ENCODE results near the gene FUT8.

DNA sequence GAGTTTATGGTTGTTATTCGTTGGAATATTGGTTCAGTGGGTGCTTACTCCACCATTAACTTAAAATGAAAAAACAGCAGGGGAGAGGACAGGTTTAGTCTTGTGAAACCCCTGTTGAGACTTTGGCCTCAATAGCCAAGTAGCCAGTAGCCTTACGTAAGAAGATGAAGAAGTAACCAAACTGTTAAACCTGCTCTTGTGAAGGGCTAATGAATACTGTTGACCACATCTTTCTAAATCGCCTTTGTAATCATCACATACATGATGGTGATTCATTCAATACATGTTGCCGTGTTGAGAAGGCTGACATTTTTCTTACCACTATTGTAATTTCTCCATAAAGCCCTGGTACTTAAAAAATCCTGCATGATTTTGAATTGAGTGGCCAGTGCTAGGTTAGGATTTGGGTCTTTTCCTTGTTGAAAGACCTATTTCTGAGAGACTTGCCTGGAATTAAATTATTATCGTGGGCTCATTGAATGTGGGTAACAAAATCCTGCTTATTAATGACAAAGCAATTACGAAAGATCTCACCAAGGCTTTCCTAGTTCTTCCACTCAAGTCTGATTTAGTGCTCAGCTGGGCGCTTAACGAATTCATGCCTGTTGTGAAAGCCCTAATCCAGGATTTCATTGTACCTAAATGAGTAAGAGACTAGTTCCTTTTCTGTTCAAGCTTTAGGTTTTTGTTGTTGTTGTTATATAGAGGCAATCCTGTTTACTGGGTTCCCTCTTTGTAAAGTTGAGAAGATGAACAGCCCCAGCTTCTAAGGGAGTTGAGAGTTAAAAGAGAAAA lies 333.1 kb downstream of the FUT8 start:
- TF ChIP-seq, protein P1, sequence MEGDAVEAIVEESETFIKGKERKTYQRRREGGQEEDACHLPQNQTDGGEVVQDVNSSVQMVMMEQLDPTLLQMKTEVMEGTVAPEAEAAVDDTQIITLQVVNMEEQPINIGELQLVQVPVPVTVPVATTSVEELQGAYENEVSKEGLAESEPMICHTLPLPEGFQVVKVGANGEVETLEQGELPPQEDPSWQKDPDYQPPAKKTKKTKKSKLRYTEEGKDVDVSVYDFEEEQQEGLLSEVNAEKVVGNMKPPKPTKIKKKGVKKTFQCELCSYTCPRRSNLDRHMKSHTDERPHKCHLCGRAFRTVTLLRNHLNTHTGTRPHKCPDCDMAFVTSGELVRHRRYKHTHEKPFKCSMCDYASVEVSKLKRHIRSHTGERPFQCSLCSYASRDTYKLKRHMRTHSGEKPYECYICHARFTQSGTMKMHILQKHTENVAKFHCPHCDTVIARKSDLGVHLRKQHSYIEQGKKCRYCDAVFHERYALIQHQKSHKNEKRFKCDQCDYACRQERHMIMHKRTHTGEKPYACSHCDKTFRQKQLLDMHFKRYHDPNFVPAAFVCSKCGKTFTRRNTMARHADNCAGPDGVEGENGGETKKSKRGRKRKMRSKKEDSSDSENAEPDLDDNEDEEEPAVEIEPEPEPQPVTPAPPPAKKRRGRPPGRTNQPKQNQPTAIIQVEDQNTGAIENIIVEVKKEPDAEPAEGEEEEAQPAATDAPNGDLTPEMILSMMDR (IDR thresholded peaks at IDR 0.05) = no peak
- TF ChIP-seq EZH2 (IDR thresholded peaks at IDR 0.05) (no peak), EZH2phosphoT487 (IDR thresholded peaks at IDR 0.05) (no peak)

Measured in neural progenitor cell (in vitro differentiated cells).